WERI-Rb-1 (cell line): ENCODE data around the gene MYLK2.

ENCODE experiments used
- DNase-seq: peaks from one replicate; pipeline ENCODE4 v3.0.0-alpha.2; 2020
- H3K27ac ChIP-seq: fragments of 250-450 bp; sonication (Bioruptor Pico); 2 replicates; pipeline ENCODE4 v1.5.1; 2020; ENCODE audit warnings: mild to moderate bottlenecking, moderate library complexity
- H3K27me3 ChIP-seq: fragments of 250-450 bp; sonication (Bioruptor Pico); 2 replicates; pipeline ENCODE4 v1.5.1; 2021; ENCODE audit warnings: mild to moderate bottlenecking, low read depth, moderate library complexity; ENCODE audit not compliant: insufficient read depth, severe bottlenecking
- H3K36me3 ChIP-seq: fragments of 250-450 bp; sonication (Bioruptor Pico); 2 replicates; pipeline ENCODE4 v1.5.1; 2020; ENCODE audit warnings: mild to moderate bottlenecking, moderate library complexity
- H3K4me3 ChIP-seq: 2 replicates; pipeline ENCODE4 v1.5.1; 2011; ENCODE audit warnings: low read depth, mild to moderate bottlenecking, control low read depth, low read length
- H3K9me3 ChIP-seq: fragments of 250-450 bp; sonication (Bioruptor Pico); 2 replicates; pipeline ENCODE4 v1.5.1; 2021; ENCODE audit warnings: mild to moderate bottlenecking, moderate library complexity; ENCODE audit not compliant: severe bottlenecking
- CTCF ChIP-seq: IDR thresholded peaks from 2 replicates; pipeline ENCODE4 v1.5.1; 2011; ENCODE audit warnings: low read depth, mild to moderate bottlenecking, control low read depth, inconsistent platforms, low read length

Gene MYLK2

GRCh38 chr20:31803552-31804291 lies 15.4 kb upstream of the MYLK2 start:
- H3K9me3 ChIP-seq = no peaks in the 10 kb centered on the region
- DNase-seq = no peak
- H3K27ac ChIP-seq = no peak overlapping the region
- no peak overlapping the region for H3K4me3 ChIP-seq
- H3K36me3 ChIP-seq = peaks cover 75% of the 10 kb centered on the region
- no peaks in the 10 kb centered on the region for H3K27me3 ChIP-seq
- TF ChIP-seq CTCF = no peak

GRCh38 chr20:31806564-31807355 lies 12.4 kb upstream of the MYLK2 start:
- no peak for DNase-seq
- H3K36me3 ChIP-seq = peaks cover 45% of the 10 kb centered on the region
- H3K27me3 ChIP-seq = no peaks in the 10 kb centered on the region
- no peak overlapping the region for H3K27ac ChIP-seq
- no peak overlapping the region for H3K4me3 ChIP-seq
- no peaks in the 10 kb centered on the region for H3K9me3 ChIP-seq
- no peak for TF ChIP-seq CTCF

GRCh38 chr20:31808481-31808880 lies 10.7 kb upstream of the MYLK2 start:
- H3K9me3 ChIP-seq = no peaks in the 10 kb centered on the region
- peaks cover 28% of the 10 kb centered on the region for H3K36me3 ChIP-seq
- H3K27ac ChIP-seq = no peak overlapping the region
- H3K27me3 ChIP-seq = no peaks in the 10 kb centered on the region
- H3K4me3 ChIP-seq = no peak overlapping the region
- DNase-seq = no peak
- TF ChIP-seq CTCF = no peak

GRCh38 chr20:31809661-31810060 lies 9.5 kb upstream of the MYLK2 start:
- DNase-seq = no peak
- TF ChIP-seq CTCF = no peak
- Histone ChIP-seq H3K27ac (no peak overlapping the region), H3K27me3 (no peaks in the 10 kb centered on the region), H3K4me3 (no peak overlapping the region), H3K9me3 (no peaks in the 10 kb centered on the region), H3K36me3 (peaks cover 18% of the 10 kb centered on the region)

GRCh38 chr20:31811198-31811597 lies 8.0 kb upstream of the MYLK2 start:
- no peak for DNase-seq
- no peak overlapping the region for H3K4me3 ChIP-seq
- H3K36me3 ChIP-seq = peaks cover 9% of the 10 kb centered on the region
- no peak for TF ChIP-seq CTCF
- H3K27ac ChIP-seq = no peak overlapping the region
- H3K27me3 ChIP-seq = no peaks in the 10 kb centered on the region
- H3K9me3 ChIP-seq = no peaks in the 10 kb centered on the region
